Right cardiac atrium (tissue), 5 donors: ENCODE results near the gene CYTIP. TPM values are rescaled to one million over a fixed set of nuclear protein-coding genes. Genes with fewer than 3 reads are reported as not detected.

ENCODE experiments used
- ATAC-seq, 2 donors: fragments of 200-7000 bp; cut with Tn5 transposase; one replicate each; pipeline versions ENCODE4 v1.8.0 to v1.9.1; 2020; ENCODE audit warnings: moderate library complexity in 2 of 2, mild to moderate bottlenecking in 1 of 2
- DNase-seq, 3 donors: peaks; one replicate each; pipeline ENCODE4 v3.0.0-alpha.2; 2020
- H3K27ac ChIP-seq: one replicate; pipeline ENCODE4 v1.5.1; 2013; ENCODE audit warnings: mild to moderate bottlenecking, low read length, control low read depth, moderate library complexity
- H3K27me3 ChIP-seq: one replicate; pipeline ENCODE4 v1.6.1; 2013; ENCODE audit not compliant: control insufficient read depth, insufficient read depth
- H3K4me1 ChIP-seq: one replicate; pipeline ENCODE4 v1.6.1; 2013; ENCODE audit warnings: low read length; ENCODE audit not compliant: control insufficient read depth, insufficient read depth
- H3K4me3 ChIP-seq: one replicate; pipeline ENCODE4 v1.5.1; 2013; ENCODE audit warnings: low read length, control low read depth
- H3K9me3 ChIP-seq: one replicate; pipeline ENCODE4 v1.6.1; 2013; ENCODE audit warnings: low read length; ENCODE audit not compliant: control insufficient read depth
- WGBS: extraction: QIAGEN DNeasy Blood & Tissue Kit; methylation state at CpG from one replicate; pipeline ENCODE4 v1.1.7; 2013; 5-methylcytosine and 5-hydroxymethylcytosine counted together
- intact Hi-C, 4 donors: fragments of 100-400 bp; cut with DNase I; formaldehyde crosslinking; loops; one replicate each; pipeline versions ENCODE4 v1.11.0 to v1.14.0; 2022 to 2023
- long read RNA-seq, 4 donors: library from polyadenylated mRNA; unstranded; transcript quantifications; one replicate each; pipeline ENCODE4 v2.0.0, GENCODE V29; 2020 to 2021
- polyA plus RNA-seq: library from polyadenylated mRNA; stranded (reverse); fragments of 200-250 nt; gene quantifications from one replicate; pipeline ENCODE4 v1.2.3, GENCODE V29; 2013
- total RNA-seq, 4 donors: library from RNA; stranded (reverse); fragmentation: NEBNext Ultra II Directional; extraction: Animal tissue kit (Norgen Biotek cat#: 25700); gene quantifications; one replicate each; pipeline ENCODE4 v1.2.1, GENCODE V29; 2021
- donor health status: healthy with polysubstance abuse.
- donor health status: DM: no; HTN: yes; CAD: no.
- donor health status: DM: no; HTN: no; CAD: no.
- donor health status: DM: no; HTN: yes; CAD: no; lungs with severe emphysema.
- donor health status: DM: yes; HTN: yes; CAD: no.

Gene CYTIP
- total RNA-seq (1 to 10 TPM; 2.3 to 4.2 (median 3.2) TPM), polyA plus RNA-seq (1.3 TPM)
- long read RNA-seq, donor 1, partial matches to known transcripts: 1 of 4 reads
- long read RNA-seq, donor 1, other reads (novel, unspliced or antisense): 1 of 4 reads
- long read RNA-seq, donor 2, partial matches to known transcripts: 1 of 2 reads
- long read RNA-seq, donor 2, other reads (novel, unspliced or antisense): 0 of 2 reads
- long read RNA-seq, donor 3, partial matches to known transcripts: 2 of 14 reads
- long read RNA-seq, donor 3, other reads (novel, unspliced or antisense): 10 of 14 reads
- long read RNA-seq, donor 4, partial matches to known transcripts: 0 of 1 reads
- long read RNA-seq, donor 4, other reads (novel, unspliced or antisense): 1 of 1 reads

DNA sequence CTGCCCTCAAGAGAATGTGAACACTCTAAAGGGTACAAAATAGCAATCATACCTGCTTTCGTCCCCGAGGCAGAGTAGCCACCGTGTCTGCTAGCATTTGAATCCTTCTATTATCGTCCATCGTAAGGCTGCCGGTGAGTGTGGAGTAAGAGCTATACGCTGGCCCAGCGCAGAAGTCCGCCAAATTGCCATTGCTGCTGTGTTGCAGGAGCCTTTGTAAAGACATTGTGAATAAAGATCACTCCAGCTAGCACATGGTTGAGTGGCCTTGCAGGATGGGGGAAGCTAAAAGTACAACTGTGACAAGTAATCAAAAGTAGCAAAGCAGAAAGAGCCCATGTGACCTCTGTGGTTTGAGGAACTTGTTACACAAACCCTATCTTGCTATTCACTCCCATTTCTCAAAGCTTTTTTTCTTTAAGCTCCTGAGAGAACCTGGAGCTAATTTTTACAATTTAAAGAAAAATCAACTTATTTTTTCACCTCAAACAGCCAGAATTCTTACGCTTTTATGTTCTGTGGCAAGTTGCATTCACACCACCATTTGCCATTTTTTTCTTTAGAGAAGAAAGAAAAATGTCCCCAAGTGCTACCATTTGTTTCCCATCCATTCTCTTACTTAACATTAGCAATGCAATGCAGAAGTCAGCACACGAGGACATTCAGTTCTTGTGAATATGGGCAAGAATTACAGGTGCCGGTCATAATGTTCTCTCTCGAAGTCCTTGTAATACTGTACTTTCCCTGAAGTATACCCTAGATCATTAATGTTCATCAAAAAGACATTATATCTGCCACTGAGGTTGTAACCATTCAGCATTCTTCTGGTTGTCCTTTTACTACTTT, at the start of gene CYTIP:
Gene CYTIP, minus strand, starts transcription at position 295 of the 846 bp plus-strand sequence. Its CDS starts 69 bp downstream, at position 226.
- peak in 2 of 3 donors; percentile 38 to 45 for DNase-seq
- WGBS: 78% methylated on average over 13 of the region's 13 CpGs
- peaks cover 5% of the 10 kb centered on the region for H3K4me1 ChIP-seq
- H3K27me3 ChIP-seq: no peaks in the 10 kb centered on the region
- peak within 1 kb of the TSS; percentile 58 for H3K27ac ChIP-seq
- intact Hi-C loops: no loop called here
- H3K9me3 ChIP-seq: no peaks in the 10 kb centered on the region
- peak within 1 kb of the TSS; percentile 44 for H3K4me3 ChIP-seq
- ATAC-seq: peak; percentile 43 to 44

DNA sequence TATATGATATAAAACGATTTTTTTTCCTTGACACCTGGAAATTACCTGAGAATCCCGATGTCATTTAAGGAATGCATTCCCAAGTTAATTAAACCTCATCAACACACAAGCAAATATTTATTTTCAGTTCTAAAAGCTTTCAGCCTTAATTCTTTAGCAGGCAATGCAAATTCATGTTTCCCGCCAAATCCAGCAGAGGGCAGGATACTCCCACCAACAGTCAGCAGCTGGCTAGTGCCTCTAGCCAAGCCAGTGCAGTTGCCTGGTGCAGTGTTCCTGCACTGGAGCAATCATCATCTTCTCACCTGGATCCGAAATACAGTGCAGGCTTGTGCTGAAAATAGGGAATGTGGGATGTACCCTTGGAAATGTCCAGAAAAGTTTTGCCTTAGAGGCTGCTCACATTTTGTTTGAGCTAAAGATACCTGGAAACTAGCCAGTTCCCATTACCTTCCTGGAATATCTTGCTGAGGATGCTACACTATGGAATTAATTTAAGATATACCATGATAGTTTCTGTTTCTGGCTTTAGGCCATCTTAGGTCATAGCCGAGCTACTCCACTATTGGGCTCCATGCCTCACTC, 48.4 kb upstream of the CYTIP start:
- intact Hi-C loops: loop anchor here in 3 of 4 donors (5.0 to 10.0 kb wide), 3 partner anchors 103 to 513 kb away; partner anchors contain the start of gene ERMN (in 1 of the 3)
- Histone ChIP-seq H3K4me1 (no peaks in the 10 kb centered on the region), H3K27me3 (no peaks in the 10 kb centered on the region), H3K27ac (no peak overlapping the region), H3K9me3 (no peaks in the 10 kb centered on the region), H3K4me3 (no peak overlapping the region)
- WGBS: 8% methylated on average over 5 of the region's 5 CpGs
- DNase-seq: peak; percentile 60 to 85 (median 67)
- peak; percentile 72 to 81 for ATAC-seq

DNA sequence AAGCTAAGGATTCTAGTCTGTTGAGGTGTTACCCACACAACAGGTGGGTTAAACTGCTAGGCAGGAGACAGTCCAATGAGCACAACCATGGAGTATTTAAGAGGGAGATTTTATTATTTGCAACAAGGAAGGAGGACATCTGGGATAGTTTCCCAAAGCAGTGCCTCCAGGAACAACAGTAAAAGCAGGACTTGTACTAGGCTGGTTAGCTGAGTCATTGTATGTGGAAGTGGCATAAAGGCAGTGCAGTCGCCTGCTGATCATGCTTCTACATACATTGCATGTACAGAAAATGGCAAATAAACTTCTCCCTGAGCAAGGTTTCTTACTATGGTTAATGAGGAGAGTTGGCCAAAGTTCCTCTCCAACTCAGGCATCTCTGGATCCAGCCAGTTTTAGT, 46.1 kb upstream of the CYTIP start:
- H3K27ac ChIP-seq: no peak overlapping the region
- no peaks in the 10 kb centered on the region for H3K9me3 ChIP-seq
- no peaks in the 10 kb centered on the region for H3K4me1 ChIP-seq
- no peak overlapping the region for H3K4me3 ChIP-seq
- intact Hi-C loops: loop anchor here (5.0 to 10.0 kb wide), 4 partner anchors 105 to 515 kb away; partner anchors contain the start of gene ERMN (in 1 of the 4)
- H3K27me3 ChIP-seq: no peaks in the 10 kb centered on the region
- no peak for DNase-seq
- WGBS: 74% methylated on average over 1 of the region's 1 CpG
- ATAC-seq: no peak

DNA sequence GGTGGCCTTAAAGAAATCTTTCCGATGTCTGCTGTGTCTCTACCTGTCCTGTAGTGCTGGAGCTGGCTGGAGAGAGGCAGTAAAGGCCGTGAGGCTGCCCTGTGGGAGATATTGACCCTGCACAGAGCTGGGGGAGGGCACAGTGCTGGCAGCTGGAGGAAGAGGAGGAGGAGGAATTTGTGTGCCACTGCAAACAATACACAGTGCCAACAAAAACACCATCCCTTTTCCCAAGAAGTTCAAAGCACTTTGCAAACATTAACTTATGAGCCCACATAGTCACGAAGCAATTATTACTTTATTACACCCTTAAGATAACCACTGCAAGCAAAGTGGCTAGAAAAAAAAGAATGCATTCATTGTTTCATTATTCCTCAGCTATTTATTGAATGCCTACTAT, 45.0 kb upstream of the CYTIP start:
- intact Hi-C loops: loop anchor here in 1 of 4 donors (10.0 kb wide), 1 partner anchor 154 kb away; no protein-coding TSS in a partner anchor
- ATAC-seq (peak; percentile 85 to 89), DNase-seq (peak in 2 of 3 donors; percentile 14 to 53)
- H3K4me1 ChIP-seq: no peaks in the 10 kb centered on the region
- WGBS: 44% methylated on average over 3 of the region's 3 CpGs
- no peak overlapping the region for H3K4me3 ChIP-seq
- H3K27ac ChIP-seq: no peak overlapping the region
- no peaks in the 10 kb centered on the region for H3K27me3 ChIP-seq
- H3K9me3 ChIP-seq: no peaks in the 10 kb centered on the region

DNA sequence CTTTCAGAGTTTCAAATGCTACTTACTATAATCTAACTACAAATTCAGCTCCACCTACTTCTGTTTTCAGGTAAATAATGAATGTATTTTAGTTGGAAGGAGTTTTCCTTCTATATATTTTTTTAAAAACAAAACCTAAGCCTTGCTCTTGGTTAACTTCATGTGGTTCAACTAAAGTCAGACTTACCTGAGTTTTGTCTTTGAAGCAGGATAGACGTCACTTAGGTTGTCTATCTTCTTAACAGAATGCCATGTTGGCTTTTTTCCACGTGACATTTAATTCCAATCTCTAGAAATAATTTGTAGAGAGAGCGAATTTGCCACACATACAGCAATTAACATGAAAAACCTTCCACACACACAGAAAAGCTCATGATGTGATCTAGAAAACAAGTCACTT, 43.9 kb upstream of the CYTIP start:
- Histone ChIP-seq H3K9me3 (no peaks in the 10 kb centered on the region), H3K4me1 (no peaks in the 10 kb centered on the region), H3K27me3 (no peaks in the 10 kb centered on the region), H3K4me3 (no peak overlapping the region), H3K27ac (no peak overlapping the region)
- WGBS: 84% methylated on average over 3 of the region's 3 CpGs
- no peak for DNase-seq
- intact Hi-C loops: loop anchor here in 1 of 4 donors (10.0 kb wide), 1 partner anchor 153 kb away; no protein-coding TSS in a partner anchor
- ATAC-seq: no peak

DNA sequence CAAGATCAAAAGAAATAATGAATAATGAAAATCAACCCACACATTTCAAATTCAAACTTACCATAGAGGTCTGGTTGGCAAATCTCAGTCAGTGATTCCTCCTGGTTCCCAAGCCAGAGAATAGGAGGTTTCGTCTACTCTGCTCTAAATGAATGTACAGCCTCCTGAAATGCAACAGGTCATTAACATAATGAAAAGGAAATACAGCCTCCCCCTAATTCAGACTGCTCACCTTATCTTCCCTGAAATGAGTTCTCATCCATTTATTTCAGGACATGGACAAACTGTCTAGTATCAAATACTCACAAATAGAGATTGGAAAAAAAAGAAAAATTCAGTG, 43.4 kb upstream of the CYTIP start:
- WGBS: 86% methylated on average over 1 of the region's 1 CpG
- Histone ChIP-seq H3K27ac (no peak overlapping the region), H3K27me3 (no peaks in the 10 kb centered on the region), H3K4me3 (no peak overlapping the region), H3K4me1 (no peaks in the 10 kb centered on the region), H3K9me3 (no peaks in the 10 kb centered on the region)
- ATAC-seq (no peak), DNase-seq (no peak)
- intact Hi-C loops: loop anchor here in 1 of 4 donors (10.0 kb wide), 1 partner anchor 152 kb away; no protein-coding TSS in a partner anchor

DNA sequence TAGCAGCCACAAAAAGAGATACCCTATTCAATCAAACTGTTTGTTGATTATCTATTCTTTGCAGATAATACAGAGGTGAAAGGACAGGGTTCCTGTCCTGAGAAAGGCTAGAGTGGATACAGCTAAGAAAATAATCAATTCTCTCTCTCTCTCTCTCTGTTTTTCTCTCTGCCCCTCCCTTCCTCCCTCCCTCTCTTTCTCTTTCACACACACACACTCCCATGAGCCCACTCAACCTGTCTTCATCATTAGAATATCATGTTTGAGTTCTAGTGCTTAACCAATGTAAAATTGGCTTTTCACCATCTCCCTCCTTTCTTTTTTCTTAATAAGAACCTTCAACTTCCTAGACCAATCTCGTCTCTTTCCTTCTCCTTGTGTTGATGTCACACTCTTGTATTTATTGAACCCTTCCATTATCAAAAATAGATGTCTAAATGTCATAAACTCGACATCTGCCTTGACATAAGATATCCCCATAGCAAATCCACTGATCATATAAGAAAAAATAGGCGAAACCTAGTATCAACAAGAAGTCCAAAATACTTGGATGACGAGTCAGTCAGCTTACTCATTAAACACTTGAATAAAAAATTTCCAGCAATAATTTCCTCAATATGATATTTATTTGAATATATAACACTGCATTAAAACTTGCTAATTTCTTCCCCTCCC, 42.8 kb upstream of the CYTIP start:
- DNase-seq (no peak), ATAC-seq (no peak)
- no peaks in the 10 kb centered on the region for H3K27me3 ChIP-seq
- whole genome bisulfite sequencing: 82% methylated on average over 4 of the region's 4 CpGs
- no peaks in the 10 kb centered on the region for H3K9me3 ChIP-seq
- no peaks in the 10 kb centered on the region for H3K4me1 ChIP-seq
- H3K27ac ChIP-seq: no peak overlapping the region
- H3K4me3 ChIP-seq: no peak overlapping the region
- intact Hi-C loops: loop anchor here in 1 of 4 donors (10.0 kb wide), 1 partner anchor 152 kb away; no protein-coding TSS in a partner anchor

DNA sequence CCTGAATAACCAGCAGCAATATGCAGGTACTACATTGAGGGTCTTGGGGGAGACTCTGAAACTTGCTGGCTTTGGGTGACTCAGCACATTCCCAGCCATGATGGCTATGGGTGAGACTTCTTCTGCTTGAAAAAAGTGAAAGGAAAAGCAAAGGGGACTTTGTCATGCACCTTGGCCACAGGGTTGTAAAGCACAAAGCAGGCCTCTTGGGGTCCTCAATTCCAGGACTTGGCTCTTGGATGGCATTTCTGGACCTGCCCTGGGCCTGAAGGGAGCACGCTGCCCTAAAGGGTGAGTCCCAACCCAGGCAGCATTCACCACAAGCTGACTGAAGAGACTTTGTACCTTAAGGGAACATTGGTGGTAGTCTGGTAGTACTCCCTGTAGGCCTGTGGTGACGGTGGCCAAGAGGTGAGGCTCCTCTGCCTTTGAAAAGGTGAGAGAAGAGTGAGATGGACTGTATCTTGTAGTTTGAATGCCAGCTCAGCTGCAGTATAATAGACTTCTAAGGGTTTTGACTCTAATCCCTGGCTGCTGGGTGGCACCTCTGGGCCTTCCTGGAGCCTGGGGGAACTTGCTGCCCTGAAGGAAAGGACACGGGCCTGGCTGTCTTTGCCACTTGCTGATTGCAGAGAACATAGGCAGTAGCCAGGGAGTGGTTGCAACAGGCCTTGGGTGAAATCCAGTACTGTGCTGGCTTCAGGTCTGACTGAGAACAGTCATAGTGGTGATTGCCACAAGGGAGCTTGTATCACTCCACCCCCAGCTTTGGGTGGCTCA, 36.5 kb upstream of the CYTIP start:
- Histone ChIP-seq H3K27me3 (no peaks in the 10 kb centered on the region), H3K4me1 (peaks cover 10% of the 10 kb centered on the region), H3K4me3 (no peak overlapping the region), H3K9me3 (no peaks in the 10 kb centered on the region), H3K27ac (peak overlapping the region; percentile 87)
- peak; percentile 87 to 93 (median 88) for DNase-seq
- peak; percentile 98 for ATAC-seq
- 67% methylated on average over 3 of the region's 3 CpGs for WGBS
- intact Hi-C loops: loop anchor here in 1 of 4 donors (10.0 kb wide), 1 partner anchor 146 kb away; no protein-coding TSS in a partner anchor

DNA sequence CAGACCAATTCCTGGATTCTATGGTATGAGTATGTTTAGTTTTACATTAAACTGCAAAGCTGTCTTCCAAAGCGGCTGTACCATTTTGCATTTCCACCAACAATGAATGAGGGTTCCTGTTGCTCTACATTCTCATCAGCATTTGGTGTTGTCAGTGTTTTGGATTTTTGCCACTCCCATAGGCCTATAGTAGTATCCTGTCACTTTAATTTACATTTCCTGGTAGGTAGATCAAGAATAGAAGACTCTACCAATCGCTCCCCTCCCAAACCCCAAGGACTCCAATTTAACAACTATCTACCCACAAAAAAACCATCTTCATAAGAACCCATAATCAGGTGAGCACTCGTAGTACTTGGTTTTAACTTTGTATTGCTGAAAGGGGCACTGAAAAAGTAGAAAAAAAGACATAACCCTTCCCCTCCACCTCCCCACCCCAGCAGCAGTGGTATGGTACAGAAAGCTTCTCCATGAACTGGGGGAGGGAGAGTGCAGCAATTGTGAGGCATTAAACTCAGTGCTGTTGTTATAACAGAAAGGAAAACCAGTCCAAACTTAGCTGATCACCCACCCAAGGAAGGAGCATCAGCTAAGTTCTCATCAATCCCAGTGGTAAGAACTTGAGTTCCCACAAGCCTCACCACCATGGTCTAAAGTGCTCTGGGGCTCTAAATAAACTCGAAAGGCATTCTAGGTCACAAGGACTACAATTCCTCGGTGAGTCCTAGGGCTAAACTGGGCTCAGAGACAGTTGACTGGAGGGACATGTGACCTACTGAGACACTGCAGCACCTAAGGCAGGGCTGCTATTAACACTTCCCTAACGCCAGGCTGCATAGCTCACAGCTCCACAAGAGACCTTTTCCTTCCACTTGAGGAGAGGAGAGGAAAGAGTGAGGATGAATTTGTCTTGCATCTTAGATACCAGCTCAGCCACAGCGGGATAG, 35.5 kb upstream of the CYTIP start:
- no peaks in the 10 kb centered on the region for H3K9me3 ChIP-seq
- H3K4me3 ChIP-seq: no peak overlapping the region
- WGBS: 78% methylated on average over 7 of the region's 7 CpGs
- ATAC-seq: peak; percentile 38 to 61
- intact Hi-C loops: loop anchor here in 1 of 4 donors (10.0 kb wide), 1 partner anchor 145 kb away; no protein-coding TSS in a partner anchor
- no peak for DNase-seq
- no peaks in the 10 kb centered on the region for H3K27me3 ChIP-seq
- peak overlapping the region; percentile 87 for H3K27ac ChIP-seq
- H3K4me1 ChIP-seq: peaks cover 10% of the 10 kb centered on the region
